Activated T-cell treated with anti-CD3 and anti-CD28 coated beads, Interleukin-2, amount 50 U/mL, for 24 hours (primary cell): ENCODE results near the gene KLF2.
"Not testable (repeated sequence)": the region's sequence is repeated elsewhere in the genome, so short reads cannot be mapped to it uniquely, and the experiment has no call there.

ENCODE experiments used
- DNase-seq: peaks from one replicate; pipeline ENCODE4 v3.0.0-alpha.2; 2020
- H3K27ac Mint-ChIP-seq: 2 replicates; pipeline ENCODE4 v1.8.0; 2020; ENCODE audit warnings: mild to moderate bottlenecking, mixed read lengths
- H3K27me3 Mint-ChIP-seq: 2 replicates; pipeline ENCODE4 v1.8.0; 2020; ENCODE audit warnings: mixed read lengths
- H3K36me3 Mint-ChIP-seq: 2 replicates; pipeline ENCODE4 v1.8.0; 2020; ENCODE audit warnings: low read depth, mixed read lengths
- H3K4me1 Mint-ChIP-seq: 2 replicates; pipeline ENCODE4 v1.8.0; 2020; ENCODE audit warnings: low read depth, mixed read lengths
- H3K4me3 Mint-ChIP-seq: 2 replicates; pipeline ENCODE4 v1.8.0; 2020; ENCODE audit warnings: mild to moderate bottlenecking, moderate library complexity, mixed read lengths
- H3K9me3 Mint-ChIP-seq: 2 replicates; pipeline ENCODE4 v1.8.0; 2020; ENCODE audit warnings: mixed read lengths

KLF2 gene

GRCh38 chr19:16297575-16298178 lies 26.9 kb upstream of the KLF2 start:
- H3K27me3 Mint-ChIP-seq = no peaks in the 10 kb centered on the region
- H3K36me3 Mint-ChIP-seq = no peaks in the 10 kb centered on the region
- no peak for DNase-seq
- H3K4me3 Mint-ChIP-seq = no peak overlapping the region
- H3K9me3 Mint-ChIP-seq = no peaks in the 10 kb centered on the region
- H3K4me1 Mint-ChIP-seq = no peaks in the 10 kb centered on the region
- H3K27ac Mint-ChIP-seq = no peak overlapping the region

DNA sequence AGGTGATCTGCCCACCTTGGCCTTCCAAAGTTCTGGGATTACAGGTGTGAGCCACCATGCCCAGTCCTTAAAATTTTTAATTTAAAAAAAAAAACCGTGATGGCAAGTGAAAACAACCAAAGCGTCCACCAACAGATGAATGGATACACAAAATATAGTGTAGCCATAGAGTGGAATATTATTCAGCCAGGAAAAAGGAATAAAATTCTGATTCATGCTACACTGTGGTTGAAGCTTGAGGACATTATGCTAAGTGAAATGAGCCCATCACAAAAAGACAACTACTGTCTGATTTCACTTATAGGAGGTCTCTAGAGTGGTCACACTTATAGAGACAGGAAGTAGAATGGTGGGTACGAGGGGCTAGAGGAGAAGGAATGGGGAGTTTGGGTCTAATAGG lies 26.3 kb upstream of the KLF2 start:
- Mint-ChIP-seq H3K4me3 (no peak overlapping the region), H3K27ac (no peak overlapping the region), H3K9me3 (no peaks in the 10 kb centered on the region), H3K4me1 (no peaks in the 10 kb centered on the region), H3K36me3 (no peaks in the 10 kb centered on the region), H3K27me3 (no peaks in the 10 kb centered on the region)
- no peak for DNase-seq

- H3K9me3 Mint-ChIP-seq = no peaks in the 10 kb centered on the region
- DNase-seq = no peak
- no peak overlapping the region for H3K27ac Mint-ChIP-seq
- no peaks in the 10 kb centered on the region for H3K36me3 Mint-ChIP-seq
- no peaks in the 10 kb centered on the region for H3K27me3 Mint-ChIP-seq
- no peak overlapping the region for H3K4me3 Mint-ChIP-seq
- H3K4me1 Mint-ChIP-seq = no peaks in the 10 kb centered on the region
Observed at GRCh38 chr19:16301999-16302694, 22.5 kb upstream of the KLF2 start.

DNA sequence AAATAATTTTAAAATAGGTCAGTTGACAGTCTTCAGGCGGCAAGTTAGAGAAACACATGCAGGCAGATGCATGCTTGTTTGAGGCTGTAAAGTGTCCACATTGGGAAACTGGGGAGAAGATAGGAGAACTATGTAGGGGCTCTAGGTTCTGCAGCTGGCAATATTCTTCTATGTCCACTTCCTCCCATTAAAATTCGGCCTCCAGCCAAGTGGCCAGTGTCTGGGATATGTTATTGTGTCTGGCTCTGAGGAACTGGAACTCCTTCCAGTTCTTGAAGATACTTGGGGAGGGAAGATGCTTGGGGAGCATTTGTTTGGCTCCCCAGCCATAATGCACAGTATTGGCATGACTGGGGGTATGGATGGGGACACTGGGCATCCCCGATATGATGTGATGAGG lies 20.9 kb upstream of the KLF2 start:
- H3K27ac Mint-ChIP-seq = no peak overlapping the region
- H3K4me1 Mint-ChIP-seq = no peaks in the 10 kb centered on the region
- H3K4me3 Mint-ChIP-seq = no peak overlapping the region
- H3K36me3 Mint-ChIP-seq = no peaks in the 10 kb centered on the region
- no peak for DNase-seq
- no peaks in the 10 kb centered on the region for H3K27me3 Mint-ChIP-seq
- H3K9me3 Mint-ChIP-seq = no peaks in the 10 kb centered on the region

DNA sequence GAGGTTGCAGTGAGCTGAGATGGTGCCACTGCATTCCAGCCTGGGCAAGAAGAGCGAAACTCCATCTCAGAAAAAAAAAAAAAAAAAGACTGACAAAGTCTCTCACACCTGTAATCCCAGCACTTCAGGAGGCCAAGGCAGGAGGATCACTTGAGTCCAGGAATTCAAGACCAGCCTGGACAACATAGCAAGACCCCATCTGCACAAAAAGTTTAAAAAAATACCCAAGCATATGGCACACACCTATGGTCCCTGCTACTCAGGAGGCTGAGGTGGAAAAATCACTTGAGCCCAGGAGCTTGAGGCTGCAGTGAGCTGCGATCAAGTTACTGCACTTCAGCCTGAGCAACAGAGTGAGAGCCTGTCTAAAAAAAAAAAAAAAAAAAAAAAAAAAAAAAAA lies 20.1 kb upstream of the KLF2 start:
- H3K4me1 Mint-ChIP-seq, H3K4me3 Mint-ChIP-seq, H3K36me3 Mint-ChIP-seq, DNase-seq, H3K27ac Mint-ChIP-seq, H3K9me3 Mint-ChIP-seq, H3K27me3 Mint-ChIP-seq: not testable (repeated sequence)

DNA sequence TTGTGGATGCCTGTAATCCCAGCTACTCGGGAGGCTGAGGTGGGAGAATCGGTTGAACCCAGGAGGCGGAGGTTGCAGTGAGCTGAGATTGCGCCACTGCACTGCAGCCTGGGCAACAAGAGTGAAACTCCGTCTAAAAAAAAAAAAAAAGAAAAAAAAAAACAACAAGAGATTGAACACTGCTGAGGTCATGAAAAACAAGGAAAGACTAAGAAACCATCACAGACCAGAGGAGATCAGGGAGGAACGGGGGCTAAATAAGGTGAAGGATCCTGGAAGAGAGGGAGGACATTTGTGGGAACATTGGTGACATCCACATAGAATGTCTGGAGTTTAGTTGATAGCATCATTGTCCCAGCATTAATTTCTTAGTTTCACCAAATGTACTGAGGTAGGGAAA lies 19.6 kb upstream of the KLF2 start:
- not testable (repeated sequence) for H3K36me3 Mint-ChIP-seq, H3K27ac Mint-ChIP-seq, H3K9me3 Mint-ChIP-seq, H3K27me3 Mint-ChIP-seq, H3K4me3 Mint-ChIP-seq, DNase-seq, H3K4me1 Mint-ChIP-seq

DNA sequence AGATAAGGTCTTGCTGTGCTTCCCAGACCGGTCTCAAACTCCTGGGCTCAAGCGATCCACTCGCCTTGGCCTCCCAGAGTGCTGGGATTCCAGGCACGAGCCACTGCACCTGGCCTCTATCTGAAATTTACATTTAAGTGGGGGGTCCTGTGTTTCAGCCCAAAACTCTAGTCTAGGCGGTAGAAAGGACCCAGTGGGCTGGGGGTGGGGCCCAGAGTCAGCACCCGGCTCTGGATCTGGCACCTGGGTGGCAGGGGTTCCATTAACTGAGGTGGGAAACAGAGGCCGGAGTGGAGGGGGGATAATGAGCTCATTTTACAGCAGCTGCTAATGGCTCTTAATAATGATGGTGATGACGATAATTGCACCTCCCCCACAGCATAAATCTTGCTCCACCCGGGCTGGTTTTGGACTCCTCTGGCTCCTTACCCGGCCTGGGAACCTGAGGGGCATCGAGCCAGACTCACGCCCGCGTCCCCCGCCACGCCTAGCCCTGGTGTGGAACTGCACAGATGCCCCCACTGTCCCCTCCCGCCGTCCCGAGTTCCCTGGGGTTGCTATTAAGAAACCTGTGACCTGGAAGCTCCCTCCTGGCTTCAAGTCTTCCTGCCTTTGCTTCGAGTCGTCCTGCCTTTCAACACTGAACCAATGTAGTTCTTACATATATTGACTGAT lies 17.8 kb upstream of the KLF2 start:
- no peaks in the 10 kb centered on the region for H3K27me3 Mint-ChIP-seq
- H3K9me3 Mint-ChIP-seq = no peaks in the 10 kb centered on the region
- DNase-seq = no peak
- no peak overlapping the region for H3K4me3 Mint-ChIP-seq
- no peak overlapping the region for H3K27ac Mint-ChIP-seq
- H3K36me3 Mint-ChIP-seq = no peaks in the 10 kb centered on the region
- H3K4me1 Mint-ChIP-seq = no peaks in the 10 kb centered on the region

DNA sequence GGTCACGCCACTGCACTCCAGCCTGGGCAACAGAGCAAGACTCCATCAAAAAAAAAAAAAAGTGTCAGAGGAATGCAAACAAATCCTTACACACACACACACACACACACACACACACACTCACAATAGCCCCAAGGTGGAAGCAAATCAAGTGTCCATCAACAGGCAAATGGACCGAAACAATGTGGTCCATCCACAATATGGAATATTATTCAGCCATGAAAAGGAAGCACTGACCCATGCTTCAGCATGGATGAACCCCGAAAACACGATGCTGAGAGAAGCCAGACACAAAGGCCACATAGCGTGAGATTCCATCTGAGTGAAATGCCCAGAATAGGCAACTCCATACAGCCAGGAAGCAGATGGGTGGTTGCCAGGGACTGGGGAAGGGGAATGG lies 16.5 kb upstream of the KLF2 start:
- Mint-ChIP-seq H3K4me1 (no peaks in the 10 kb centered on the region), H3K4me3 (no peak overlapping the region), H3K27ac (no peak overlapping the region), H3K9me3 (no peaks in the 10 kb centered on the region), H3K36me3 (no peaks in the 10 kb centered on the region), H3K27me3 (no peaks in the 10 kb centered on the region)
- DNase-seq = no peak

DNA sequence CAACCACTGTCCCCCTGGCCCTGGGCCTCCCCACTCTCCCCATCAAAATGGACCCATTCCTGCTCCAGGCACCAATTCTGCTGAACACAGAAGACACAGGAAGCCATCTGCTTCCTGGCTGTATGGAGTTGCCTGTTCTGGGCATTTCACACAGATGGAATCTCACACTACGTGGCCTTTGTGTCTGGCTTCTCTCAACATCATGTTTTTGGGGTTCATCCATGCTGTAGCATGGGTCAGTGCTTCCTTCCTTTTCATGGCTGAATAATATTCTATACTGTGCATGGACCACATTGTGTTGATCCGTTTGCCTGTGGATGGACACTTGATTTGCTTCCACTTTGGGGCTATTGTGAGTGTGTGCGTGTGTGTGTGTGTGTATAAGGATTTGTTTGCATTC lies 15.0 kb upstream of the KLF2 start:
- H3K27ac Mint-ChIP-seq = no peak overlapping the region
- H3K4me1 Mint-ChIP-seq = no peaks in the 10 kb centered on the region
- no peaks in the 10 kb centered on the region for H3K27me3 Mint-ChIP-seq
- H3K36me3 Mint-ChIP-seq = no peaks in the 10 kb centered on the region
- DNase-seq = no peak
- H3K4me3 Mint-ChIP-seq = no peak overlapping the region
- no peaks in the 10 kb centered on the region for H3K9me3 Mint-ChIP-seq

- Mint-ChIP-seq H3K27me3 (no peaks in the 10 kb centered on the region), H3K27ac (no peak overlapping the region), H3K4me3 (no peak overlapping the region), H3K4me1 (peaks cover 6% of the 10 kb centered on the region), H3K9me3 (no peaks in the 10 kb centered on the region), H3K36me3 (no peaks in the 10 kb centered on the region)
- no peak for DNase-seq
Observed at GRCh38 chr19:16315825-16316505, 8.7 kb upstream of the KLF2 start.

- no peak overlapping the region for H3K27ac Mint-ChIP-seq
- no peaks in the 10 kb centered on the region for H3K36me3 Mint-ChIP-seq
- H3K4me3 Mint-ChIP-seq = no peak overlapping the region
- H3K4me1 Mint-ChIP-seq = peaks cover 8% of the 10 kb centered on the region
- no peaks in the 10 kb centered on the region for H3K27me3 Mint-ChIP-seq
- no peak for DNase-seq
- H3K9me3 Mint-ChIP-seq = no peaks in the 10 kb centered on the region
Observed at GRCh38 chr19:16316506-16316882, 8.1 kb upstream of the KLF2 start.

- DNase-seq = no peak
- no peaks in the 10 kb centered on the region for H3K36me3 Mint-ChIP-seq
- peaks cover 5% of the 10 kb centered on the region for H3K27me3 Mint-ChIP-seq
- H3K27ac Mint-ChIP-seq = no peak overlapping the region
- no peak overlapping the region for H3K4me3 Mint-ChIP-seq
- H3K9me3 Mint-ChIP-seq = no peaks in the 10 kb centered on the region
- H3K4me1 Mint-ChIP-seq = peaks cover 14% of the 10 kb centered on the region
Observed at GRCh38 chr19:16319481-16319880, 5.1 kb upstream of the KLF2 start.

- Mint-ChIP-seq H3K27ac (no peak overlapping the region), H3K27me3 (peaks cover 8% of the 10 kb centered on the region), H3K36me3 (no peaks in the 10 kb centered on the region), H3K9me3 (no peaks in the 10 kb centered on the region), H3K4me3 (no peak overlapping the region), H3K4me1 (peaks cover 17% of the 10 kb centered on the region)
- no peak for DNase-seq
Observed at GRCh38 chr19:16320987-16321386, 3.6 kb upstream of the KLF2 start.

- Mint-ChIP-seq H3K9me3 (no peaks in the 10 kb centered on the region), H3K27me3 (peaks cover 21% of the 10 kb centered on the region), H3K27ac (no peak overlapping the region), H3K4me3 (peak overlapping the region; percentile 59), H3K36me3 (peaks cover 6% of the 10 kb centered on the region), H3K4me1 (peaks cover 51% of the 10 kb centered on the region)
- peak; percentile 63 for DNase-seq
Observed at GRCh38 chr19:16325161-16325527, 518 bp downstream of the KLF2 start.
